ENCODE measurements around the gene RAD52. TPM values are rescaled to one million over a fixed set of nuclear protein-coding genes. Genes with fewer than 3 reads are reported as not detected.

Gene RAD52
- polyA plus RNA-seq, 2 of the 4 experiments (the other 2 are of a cell fraction), result 12.9 to 29.6 TPM

DNA sequence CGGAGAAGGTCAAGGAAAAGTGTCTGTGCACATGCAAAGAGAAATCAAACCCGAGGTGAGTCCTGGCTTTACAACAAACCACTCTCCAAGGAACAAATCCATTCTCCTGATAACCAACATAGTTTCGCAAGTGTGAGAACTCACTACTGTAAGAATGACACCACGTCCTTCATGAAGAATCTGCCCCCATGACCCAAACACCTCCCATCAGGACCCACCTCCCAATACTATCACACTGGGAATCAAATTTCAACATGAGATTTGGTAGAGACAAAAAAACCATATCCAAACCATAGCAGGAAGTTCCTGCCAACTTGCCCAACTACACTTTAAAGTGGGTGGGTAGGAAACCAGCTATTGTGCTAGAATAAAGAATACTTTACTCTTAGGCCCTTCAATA lies 39.2 kb upstream of the RAD52 start:
- peaks cover 27% of the 10 kb centered on the region for H3K4me1 ChIP-seq
- H3K27ac ChIP-seq, result peak overlapping the region in 1 of 2 experiments; percentile 96; a peak in 2 of 6 replicates
- ATAC-seq (no peak), FAIRE-seq (no peak), DNase-seq (ENCODE audit: low read depth in 1 of 2, low spot score in 1 of 2) (no peak)
- ChIA-PET CTCF (interaction anchor here (0.6 to 1.9 kb wide), 3 partner anchors 14 to 433 kb away, joined by 3 to 6 read pairs (median 3); partner anchors contain the start of gene RAD52), POLR2A (no interaction called here)
- TF ChIP-seq KDM1A (IDR thresholded peaks at IDR 0.05; ENCODE audit: low read depth) (no peak), JUN (IDR thresholded peaks at IDR 0.05) (no peak), EHF (CRISPR knock-in tag; IDR thresholded peaks at IDR 0.05) (no peak), FOSB (CRISPR knock-in tag; IDR thresholded peaks at IDR 0.05) (no peak), POLR2A (IDR thresholded peaks at IDR 0.05; ENCODE audit: low read length) (no peak), RARB (CRISPR knock-in tag; IDR thresholded peaks at IDR 0.05) (no peak), CEBPB (IDR thresholded peaks at IDR 0.05) (no peak), MYC (IDR thresholded peaks at IDR 0.05; ENCODE audit: borderline replicate concordance, low read length) (no peak), CHD4 (IDR thresholded peaks at IDR 0.05; ENCODE audit: borderline replicate concordance) (no peak), CBX8 (IDR thresholded peaks at IDR 0.05) (no peak)
- TF ChIP-seq, protein P1, sequence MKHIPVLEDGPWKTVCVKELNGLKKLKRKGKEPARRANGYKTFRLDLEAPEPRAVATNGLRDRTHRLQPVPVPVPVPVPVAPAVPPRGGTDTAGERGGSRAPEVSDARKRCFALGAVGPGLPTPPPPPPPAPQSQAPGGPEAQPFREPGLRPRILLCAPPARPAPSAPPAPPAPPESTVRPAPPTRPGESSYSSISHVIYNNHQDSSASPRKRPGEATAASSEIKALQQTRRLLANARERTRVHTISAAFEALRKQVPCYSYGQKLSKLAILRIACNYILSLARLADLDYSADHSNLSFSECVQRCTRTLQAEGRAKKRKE (CRISPR knock-in tag; IDR thresholded peaks at IDR 0.05; ENCODE audit: low read depth), result no peak
- TF ChIP-seq, protein P2, sequence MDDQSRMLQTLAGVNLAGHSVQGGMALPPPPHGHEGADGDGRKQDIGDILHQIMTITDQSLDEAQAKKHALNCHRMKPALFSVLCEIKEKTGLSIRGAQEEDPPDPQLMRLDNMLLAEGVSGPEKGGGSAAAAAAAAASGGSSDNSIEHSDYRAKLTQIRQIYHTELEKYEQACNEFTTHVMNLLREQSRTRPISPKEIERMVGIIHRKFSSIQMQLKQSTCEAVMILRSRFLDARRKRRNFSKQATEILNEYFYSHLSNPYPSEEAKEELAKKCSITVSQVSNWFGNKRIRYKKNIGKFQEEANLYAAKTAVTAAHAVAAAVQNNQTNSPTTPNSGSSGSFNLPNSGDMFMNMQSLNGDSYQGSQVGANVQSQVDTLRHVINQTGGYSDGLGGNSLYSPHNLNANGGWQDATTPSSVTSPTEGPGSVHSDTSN (IDR thresholded peaks at IDR 0.05), result no peak
- no peak overlapping the region for H3K4me3 ChIP-seq
- H3K9me3 ChIP-seq, result no peaks in the 10 kb centered on the region
- peak overlapping the region; percentile 97 for H3K4me2 ChIP-seq
- WGBS (ENCODE audit: missing lambda C conversion rate), result 86% methylated on average over 4 of the region's 4 CpGs

DNA sequence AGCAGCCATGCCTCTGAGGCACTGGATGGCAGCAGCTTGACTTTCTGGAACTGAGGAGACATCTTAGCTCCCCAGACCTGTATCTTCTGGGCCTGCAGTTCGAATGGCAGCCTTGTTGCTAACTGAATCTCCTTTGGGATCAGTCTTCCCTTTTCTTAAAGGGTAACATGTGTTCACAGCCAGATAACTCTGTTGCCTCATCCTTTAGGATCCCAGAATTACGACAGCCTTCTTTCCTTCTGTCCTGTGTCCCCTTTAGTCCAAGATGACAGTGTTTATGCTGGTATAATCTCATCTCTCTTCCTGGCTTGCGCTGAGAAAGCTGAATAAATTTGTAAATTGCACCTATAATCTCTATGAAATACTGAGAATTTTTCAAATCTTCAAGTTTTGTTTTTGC lies 32.5 kb upstream of the RAD52 start:
- peak; percentile 19 to 36; a peak in 1 of 6 replicates for ATAC-seq
- TF ChIP-seq SREBF2 (IDR thresholded peaks at IDR 0.05) (no peak), RARB (CRISPR knock-in tag; IDR thresholded peaks at IDR 0.05) (no peak)
- no peak for FAIRE-seq
- DNase-seq (ENCODE audit: low read depth in 1 of 2, low spot score in 1 of 2), result no peak
- CTCF ChIA-PET, result interaction anchor here (0.6 to 1.3 kb wide), 2 partner anchors 10 to 136 kb away, joined by 3 read pairs; no protein-coding TSS in a partner anchor
- Histone ChIP-seq H3K4me3 (no peak overlapping the region), H3K4me1 (no peaks in the 10 kb centered on the region), H3K27ac (no peak overlapping the region), H3K4me2 (no peak overlapping the region), H3K9me3 (no peaks in the 10 kb centered on the region)
- POLR2A ChIA-PET, result no interaction called here
- 80% methylated on average over 3 of the region's 3 CpGs for WGBS (ENCODE audit: missing lambda C conversion rate)

DNA sequence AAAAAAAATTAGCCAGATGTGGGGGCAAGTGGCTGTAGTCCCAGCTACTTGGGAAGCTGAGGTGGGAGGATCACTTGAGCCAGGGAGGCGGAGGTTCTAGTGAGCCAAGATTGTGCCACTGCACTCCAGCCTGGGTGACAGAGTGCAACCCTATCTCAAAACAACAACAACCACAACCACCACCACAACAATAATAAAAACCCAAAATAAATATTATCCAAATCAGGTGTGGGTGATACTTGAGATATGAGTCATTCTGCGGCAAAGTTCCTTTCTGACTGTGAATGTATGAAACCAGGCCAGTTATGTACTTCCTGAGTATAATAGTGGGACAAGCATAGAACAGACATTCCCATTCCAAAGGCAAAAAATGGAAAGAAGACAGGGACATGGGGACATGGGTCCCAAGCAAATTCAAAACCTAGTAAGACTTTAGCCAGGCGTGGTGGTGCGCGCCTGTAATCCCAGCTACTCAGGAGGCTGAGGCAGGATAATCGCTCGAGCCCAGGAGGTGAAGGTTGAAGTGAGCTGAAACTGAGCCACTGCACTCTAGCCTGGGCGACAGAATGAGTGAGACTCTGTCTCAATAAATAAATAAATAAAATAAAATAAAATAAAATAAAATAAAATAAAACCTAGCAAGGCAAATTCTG lies 31.8 kb upstream of the RAD52 start:
- CTCF ChIA-PET, result interaction anchor here (1.3 kb wide), 1 partner anchor 137 kb away, joined by 3 read pairs; no protein-coding TSS in a partner anchor
- POLR2A ChIA-PET, result no interaction called here
- H3K4me1 ChIP-seq, result no peaks in the 10 kb centered on the region
- no peak overlapping the region for H3K27ac ChIP-seq
- FAIRE-seq, result no peak
- ATAC-seq, result no peak
- TF ChIP-seq HOXB13 (CRISPR knock-in tag; IDR thresholded peaks at IDR 0.05; ENCODE audit: low read depth) (no peak), CBX8 (IDR thresholded peaks at IDR 0.05) (no peak), TFCP2L1 (CRISPR knock-in tag; IDR thresholded peaks at IDR 0.05) (no peak), FOSL2 (IDR thresholded peaks at IDR 0.05) (no peak), FOSL2 (CRISPR knock-in tag; IDR thresholded peaks at IDR 0.05) (0 out of 2 replicates have a peak, but pooled peaks have one; percentile 30), FOXS1 (CRISPR knock-in tag; IDR thresholded peaks at IDR 0.05) (no peak), GATA3 (IDR thresholded peaks at IDR 0.05; ENCODE audit: borderline replicate concordance) (no peak), TP53 (CRISPR knock-in tag; IDR thresholded peaks at IDR 0.05) (no peak)
- TF ChIP-seq, protein P3, sequence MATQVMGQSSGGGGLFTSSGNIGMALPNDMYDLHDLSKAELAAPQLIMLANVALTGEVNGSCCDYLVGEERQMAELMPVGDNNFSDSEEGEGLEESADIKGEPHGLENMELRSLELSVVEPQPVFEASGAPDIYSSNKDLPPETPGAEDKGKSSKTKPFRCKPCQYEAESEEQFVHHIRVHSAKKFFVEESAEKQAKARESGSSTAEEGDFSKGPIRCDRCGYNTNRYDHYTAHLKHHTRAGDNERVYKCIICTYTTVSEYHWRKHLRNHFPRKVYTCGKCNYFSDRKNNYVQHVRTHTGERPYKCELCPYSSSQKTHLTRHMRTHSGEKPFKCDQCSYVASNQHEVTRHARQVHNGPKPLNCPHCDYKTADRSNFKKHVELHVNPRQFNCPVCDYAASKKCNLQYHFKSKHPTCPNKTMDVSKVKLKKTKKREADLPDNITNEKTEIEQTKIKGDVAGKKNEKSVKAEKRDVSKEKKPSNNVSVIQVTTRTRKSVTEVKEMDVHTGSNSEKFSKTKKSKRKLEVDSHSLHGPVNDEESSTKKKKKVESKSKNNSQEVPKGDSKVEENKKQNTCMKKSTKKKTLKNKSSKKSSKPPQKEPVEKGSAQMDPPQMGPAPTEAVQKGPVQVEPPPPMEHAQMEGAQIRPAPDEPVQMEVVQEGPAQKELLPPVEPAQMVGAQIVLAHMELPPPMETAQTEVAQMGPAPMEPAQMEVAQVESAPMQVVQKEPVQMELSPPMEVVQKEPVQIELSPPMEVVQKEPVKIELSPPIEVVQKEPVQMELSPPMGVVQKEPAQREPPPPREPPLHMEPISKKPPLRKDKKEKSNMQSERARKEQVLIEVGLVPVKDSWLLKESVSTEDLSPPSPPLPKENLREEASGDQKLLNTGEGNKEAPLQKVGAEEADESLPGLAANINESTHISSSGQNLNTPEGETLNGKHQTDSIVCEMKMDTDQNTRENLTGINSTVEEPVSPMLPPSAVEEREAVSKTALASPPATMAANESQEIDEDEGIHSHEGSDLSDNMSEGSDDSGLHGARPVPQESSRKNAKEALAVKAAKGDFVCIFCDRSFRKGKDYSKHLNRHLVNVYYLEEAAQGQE (IDR thresholded peaks at IDR 0.05), result no peak
- H3K9me3 ChIP-seq, result no peaks in the 10 kb centered on the region
- no peak overlapping the region for H3K4me3 ChIP-seq
- H3K4me2 ChIP-seq, result no peak overlapping the region
- no peak for DNase-seq (ENCODE audit: low read depth in 1 of 2, low spot score in 1 of 2)
- WGBS (ENCODE audit: missing lambda C conversion rate), result 90% methylated on average over 8 of the region's 8 CpGs
